GM21528 (cell line): ENCODE data around the gene TBX4.

ENCODE experiments used
- ATAC-seq: cut with Tn5 transposase; IDR thresholded peaks from one replicate; pipeline ENCODE4 v1.9.1; 2021; ENCODE audit warnings: mild to moderate bottlenecking, moderate library complexity; ENCODE audit not compliant: unreplicated experiment, low FRiP score

The TBX4 gene

GRCh38 chr17:61412860-61413660 lies 39.2 kb upstream of the TBX4 start:
- ATAC-seq, result no peak

GRCh38 chr17:61413661-61414126 lies 38.5 kb upstream of the TBX4 start:
- ATAC-seq, result no peak

GRCh38 chr17:61414141-61414935 lies 37.9 kb upstream of the TBX4 start:
- no peak for ATAC-seq

- ATAC-seq, result no peak
Observed at GRCh38 chr17:61414936-61415251, 37.3 kb upstream of the TBX4 start.

GRCh38 chr17:61415374-61416210 lies 36.6 kb upstream of the TBX4 start:
- no peak for ATAC-seq

GRCh38 chr17:61416211-61416539 lies 36.0 kb upstream of the TBX4 start:
- ATAC-seq, result no peak

- no peak for ATAC-seq
Observed at GRCh38 chr17:61416540-61417363, 35.5 kb upstream of the TBX4 start.

GRCh38 chr17:61418449-61418848 lies 33.8 kb upstream of the TBX4 start:
- no peak for ATAC-seq

- no peak for ATAC-seq
Observed at GRCh38 chr17:61419496-61420046, 32.7 kb upstream of the TBX4 start.

- no peak for ATAC-seq
Observed at GRCh38 chr17:61420052-61420451, 32.2 kb upstream of the TBX4 start.

- ATAC-seq, result no peak
Observed at GRCh38 chr17:61420745-61421398, 31.4 kb upstream of the TBX4 start.

GRCh38 chr17:61421460-61421859 lies 30.8 kb upstream of the TBX4 start:
- no peak for ATAC-seq

- ATAC-seq, result no peak
Observed at GRCh38 chr17:61422116-61422799, 30.0 kb upstream of the TBX4 start.

GRCh38 chr17:61422869-61423268 lies 29.4 kb upstream of the TBX4 start:
- no peak for ATAC-seq

GRCh38 chr17:61423967-61424649 lies 28.1 kb upstream of the TBX4 start:
- ATAC-seq, result no peak

- no peak for ATAC-seq
Observed at GRCh38 chr17:61425682-61426481, 26.3 kb upstream of the TBX4 start.

- ATAC-seq, result no peak
Observed at GRCh38 chr17:61426482-61427304, 25.5 kb upstream of the TBX4 start.
